SK-N-SH (cell line): ENCODE measurements around the gene OR6B3.

Experiments used
- CTCF ChIP-seq: fragments of 200-600 bp; sonication (generic); IDR thresholded peaks from 2 replicates; pipeline ENCODE4 v1.6.1; 2017; ENCODE audit warnings: antibody characterized with exemption, mild to moderate bottlenecking, moderate library complexity
- FOSL2 ChIP-seq: IDR thresholded peaks from 2 replicates; pipeline ENCODE4 v1.4.0; 2012; ENCODE audit warnings: low read depth, mild to moderate bottlenecking, moderate library complexity, borderline replicate concordance
- FOXM1 ChIP-seq: IDR thresholded peaks from 2 replicates; pipeline ENCODE4 v1.4.0; 2012; ENCODE audit warnings: low read depth, mild to moderate bottlenecking
- POLR2AphosphoS5 ChIP-seq: IDR thresholded peaks from 2 replicates; pipeline ENCODE4 v1.6.1; 2012; ENCODE audit warnings: low read depth, low read length
- RCOR1 ChIP-seq: fragments of 150-350 bp; IDR thresholded peaks from 2 replicates; pipeline ENCODE4 v1.6.1; 2017; ENCODE audit warnings: antibody characterized with exemption, low read length
- REST ChIP-seq: IDR thresholded peaks from 2 replicates; pipeline ENCODE4 v1.6.1; 2012; ENCODE audit warnings: mild to moderate bottlenecking, low read depth, low read length, moderate library complexity
- SMC3 ChIP-seq: IDR thresholded peaks from 2 replicates; pipeline ENCODE4 v1.6.1; 2012; ENCODE audit warnings: low read depth, low read length, improper control_type of control experiment
- TAF1 ChIP-seq: IDR thresholded peaks from 2 replicates; pipeline ENCODE4 v1.6.1; 2012; ENCODE audit warnings: low read depth, mild to moderate bottlenecking, low read length, moderate library complexity, borderline replicate concordance
- USF2 ChIP-seq: fragments of 150-350 bp; IDR thresholded peaks from 2 replicates; pipeline ENCODE4 v1.6.1; 2017; ENCODE audit warnings: antibody characterized with exemption, low read length, low read depth, borderline replicate concordance
- TF ChIP-seq, protein P1 (sequence below): IDR thresholded peaks from 2 replicates; pipeline ENCODE4 v1.4.0; 2012; ENCODE audit warnings: low read depth

DNA sequence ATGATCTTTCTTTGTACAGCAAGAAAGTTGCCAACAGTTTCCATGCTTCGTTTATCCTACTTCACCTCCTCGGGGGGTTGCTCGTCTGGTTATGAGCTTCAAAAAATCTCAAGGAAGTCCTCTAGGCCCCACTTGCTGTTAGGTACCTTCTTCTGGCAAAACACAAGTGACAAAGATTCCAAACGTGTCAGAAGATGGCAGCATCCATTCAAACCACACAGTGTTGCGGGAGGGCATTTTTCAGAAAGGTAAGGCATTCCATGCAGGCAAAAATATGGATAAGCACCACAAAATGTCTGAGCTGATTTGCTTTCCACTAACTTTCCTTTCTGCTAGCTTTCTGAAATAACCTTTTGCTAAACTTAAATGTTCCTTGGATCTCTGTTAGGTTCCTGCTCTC, 13.2 kb upstream of the OR6B3 start:
- TF ChIP-seq FOXM1 = no peak
- no peak for TF ChIP-seq CTCF
- TF ChIP-seq REST = no peak
- no peak for TF ChIP-seq FOSL2
- no peak for TF ChIP-seq SMC3
- TF ChIP-seq, protein P1, sequence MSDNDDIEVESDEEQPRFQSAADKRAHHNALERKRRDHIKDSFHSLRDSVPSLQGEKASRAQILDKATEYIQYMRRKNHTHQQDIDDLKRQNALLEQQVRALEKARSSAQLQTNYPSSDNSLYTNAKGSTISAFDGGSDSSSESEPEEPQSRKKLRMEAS = no peak
- TF ChIP-seq RCOR1 = no peak
- TF ChIP-seq USF2 = no peak
- no peak for TF ChIP-seq POLR2AphosphoS5
- TF ChIP-seq TAF1 = no peak
